ENCODE measurements around the gene ATP5IF1.

ATP5IF1 gene

GRCh38 chr1:28235755-28236655, at the start of gene ATP5IF1:
Gene ATP5IF1 (plus strand): TSS chr1:28236124. CDS start chr1:28236184, 60 bp downstream.
- Histone ChIP-seq H3K27me3 (ENCODE audit: control insufficient read depth in 1 of 2, insufficient read depth in 2 of 2, low read length in 2 of 2) (no peaks in the 10 kb centered on the region), H3K27ac (ENCODE audit: low read depth, low read length) (peak within 1 kb of the TSS; percentile 89), H3K9me3 (ENCODE audit: control insufficient read depth in 1 of 2, low read length in 2 of 2) (no peaks in the 10 kb centered on the region), H3K9ac (ENCODE audit: low read depth in 1 of 2, low read length in 2 of 2) (peak within 1 kb of the TSS; percentile 86 to 99), H3K4me3 (ENCODE audit: low read depth in 1 of 2, low read length in 2 of 2) (peak within 1 kb of the TSS; percentile 82 to 98), H3K4me1 (ENCODE audit: control insufficient read depth in 1 of 2, insufficient read depth in 2 of 2, low read length in 2 of 2) (peaks cover 20 to 35% of the 10 kb centered on the region in 2 donors), H3K36me3 (ENCODE audit: control insufficient read depth in 1 of 2, insufficient read depth in 2 of 2, low read length in 2 of 2) (peaks cover 8 to 12% of the 10 kb centered on the region in 2 donors)

GRCh38 chr1:28190337-28190979, 45.5 kb upstream of the ATP5IF1 start:
- no peaks in the 10 kb centered on the region for H3K36me3 ChIP-seq (ENCODE audit: control insufficient read depth in 1 of 2, insufficient read depth in 2 of 2, low read length in 2 of 2)
- no peak overlapping the region for H3K27ac ChIP-seq (ENCODE audit: low read depth, low read length)
- no peaks in the 10 kb centered on the region for H3K27me3 ChIP-seq (ENCODE audit: control insufficient read depth in 1 of 2, insufficient read depth in 2 of 2, low read length in 2 of 2)
- H3K4me1 ChIP-seq (ENCODE audit: control insufficient read depth in 1 of 2, insufficient read depth in 2 of 2, low read length in 2 of 2): peaks cover 0 to 4% of the 10 kb centered on the region in 2 donors
- no peak overlapping the region for H3K9ac ChIP-seq (ENCODE audit: low read depth in 1 of 2, low read length in 2 of 2)
- no peak overlapping the region for H3K4me3 ChIP-seq (ENCODE audit: low read depth in 1 of 2, low read length in 2 of 2)
- no peaks in the 10 kb centered on the region for H3K9me3 ChIP-seq (ENCODE audit: control insufficient read depth in 1 of 2, low read length in 2 of 2)

DNA sequence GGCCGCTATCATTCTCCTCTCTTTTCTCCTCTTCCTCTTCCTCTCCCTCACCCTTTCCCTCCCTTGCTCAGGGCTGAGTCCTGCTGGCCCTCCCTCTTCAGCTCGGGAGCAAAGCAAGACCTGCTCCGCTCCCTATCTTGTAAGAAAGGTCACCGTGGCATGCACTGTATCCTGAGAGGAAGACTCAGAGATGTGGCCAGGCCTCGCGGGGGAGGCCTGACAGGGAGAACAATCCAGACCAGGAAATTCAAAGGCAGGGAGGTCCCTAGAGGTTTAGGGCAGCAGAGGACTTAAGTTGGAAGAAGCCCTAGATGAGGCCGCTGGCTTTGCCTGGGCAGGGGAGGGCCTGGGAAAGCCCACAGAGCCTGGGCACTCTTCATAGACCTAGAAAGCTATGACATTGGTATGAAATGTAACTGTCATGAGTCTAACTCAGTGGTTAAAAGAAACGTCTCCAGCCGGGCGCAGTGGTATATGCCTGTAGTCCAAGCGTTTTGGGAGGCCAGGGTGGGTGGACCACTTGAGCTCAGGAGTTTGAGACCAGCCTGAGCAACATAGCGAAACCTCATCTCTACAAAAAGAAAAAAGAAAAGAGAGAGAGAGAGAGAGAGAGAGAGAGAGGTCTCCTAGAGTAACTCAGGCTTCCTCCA, 44.8 kb upstream of the ATP5IF1 start:
- peaks cover 0 to 4% of the 10 kb centered on the region in 2 donors for H3K4me1 ChIP-seq (ENCODE audit: control insufficient read depth in 1 of 2, insufficient read depth in 2 of 2, low read length in 2 of 2)
- H3K27ac ChIP-seq (ENCODE audit: low read depth, low read length): no peak overlapping the region
- no peak overlapping the region for H3K4me3 ChIP-seq (ENCODE audit: low read depth in 1 of 2, low read length in 2 of 2)
- H3K9me3 ChIP-seq (ENCODE audit: control insufficient read depth in 1 of 2, low read length in 2 of 2): no peaks in the 10 kb centered on the region
- no peak overlapping the region for H3K9ac ChIP-seq (ENCODE audit: low read depth in 1 of 2, low read length in 2 of 2)
- no peaks in the 10 kb centered on the region for H3K27me3 ChIP-seq (ENCODE audit: control insufficient read depth in 1 of 2, insufficient read depth in 2 of 2, low read length in 2 of 2)
- no peaks in the 10 kb centered on the region for H3K36me3 ChIP-seq (ENCODE audit: control insufficient read depth in 1 of 2, insufficient read depth in 2 of 2, low read length in 2 of 2)

DNA sequence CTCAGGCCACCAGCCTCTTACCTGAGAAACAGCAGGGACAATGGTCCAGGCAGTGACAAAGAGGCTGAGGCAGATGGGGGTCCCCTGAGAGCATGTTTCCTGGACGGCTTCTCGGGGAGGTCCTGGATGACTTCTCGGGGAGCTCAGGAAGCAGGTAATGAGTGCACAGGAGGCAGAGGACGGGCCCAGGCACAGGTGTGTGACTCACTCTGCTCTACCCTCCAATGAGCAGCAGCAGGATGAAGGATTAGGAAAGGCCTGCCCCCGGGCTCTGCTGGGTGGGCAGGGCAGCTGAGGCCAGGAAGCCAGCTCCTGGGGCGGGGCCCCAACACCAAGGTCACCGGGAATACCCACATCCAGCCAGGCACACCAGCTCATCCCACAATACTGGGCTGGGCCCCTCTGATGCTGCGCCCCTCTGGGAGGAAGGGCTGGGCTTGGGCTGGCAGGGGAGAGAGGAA, 42.2 kb upstream of the ATP5IF1 start:
- Histone ChIP-seq H3K4me1 (ENCODE audit: control insufficient read depth in 1 of 2, insufficient read depth in 2 of 2, low read length in 2 of 2) (peaks cover 7 to 14% of the 10 kb centered on the region in 2 donors), H3K9me3 (ENCODE audit: control insufficient read depth in 1 of 2, low read length in 2 of 2) (no peaks in the 10 kb centered on the region), H3K9ac (ENCODE audit: low read depth in 1 of 2, low read length in 2 of 2) (no peak overlapping the region), H3K4me3 (ENCODE audit: low read depth in 1 of 2, low read length in 2 of 2) (no peak overlapping the region), H3K36me3 (ENCODE audit: control insufficient read depth in 1 of 2, insufficient read depth in 2 of 2, low read length in 2 of 2) (peaks cover 3 to 4% of the 10 kb centered on the region in 2 donors), H3K27me3 (ENCODE audit: control insufficient read depth in 1 of 2, insufficient read depth in 2 of 2, low read length in 2 of 2) (no peaks in the 10 kb centered on the region), H3K27ac (ENCODE audit: low read depth, low read length) (no peak overlapping the region)

GRCh38 chr1:28194326-28195035, 41.4 kb upstream of the ATP5IF1 start:
- no peak overlapping the region for H3K27ac ChIP-seq (ENCODE audit: low read depth, low read length)
- no peak overlapping the region for H3K4me3 ChIP-seq (ENCODE audit: low read depth in 1 of 2, low read length in 2 of 2)
- no peaks in the 10 kb centered on the region for H3K27me3 ChIP-seq (ENCODE audit: control insufficient read depth in 1 of 2, insufficient read depth in 2 of 2, low read length in 2 of 2)
- no peaks in the 10 kb centered on the region for H3K9me3 ChIP-seq (ENCODE audit: control insufficient read depth in 1 of 2, low read length in 2 of 2)
- H3K4me1 ChIP-seq (ENCODE audit: control insufficient read depth in 1 of 2, insufficient read depth in 2 of 2, low read length in 2 of 2): peaks cover 15 to 21% of the 10 kb centered on the region in 2 donors
- no peak overlapping the region for H3K9ac ChIP-seq (ENCODE audit: low read depth in 1 of 2, low read length in 2 of 2)
- H3K36me3 ChIP-seq (ENCODE audit: control insufficient read depth in 1 of 2, insufficient read depth in 2 of 2, low read length in 2 of 2): peaks cover 8 to 11% of the 10 kb centered on the region in 2 donors

DNA sequence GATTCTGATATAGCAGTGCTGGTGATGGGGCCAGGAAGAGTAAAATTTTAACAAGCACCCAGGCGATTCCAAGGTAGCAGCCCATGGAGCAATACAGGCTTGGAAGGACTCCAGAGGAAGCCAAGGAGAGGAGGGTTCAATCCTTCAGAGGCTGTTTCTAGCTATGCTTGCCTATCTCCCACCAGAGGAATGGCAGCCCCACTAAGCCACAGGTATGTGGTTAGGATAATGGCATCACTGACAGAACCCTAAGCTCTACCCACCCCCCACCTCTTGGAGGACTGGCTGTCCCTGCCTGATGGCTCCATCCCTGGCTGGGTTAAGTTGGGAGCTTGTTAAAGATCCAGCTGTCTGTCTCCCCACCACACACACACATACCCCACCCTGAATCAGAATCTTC, 40.1 kb upstream of the ATP5IF1 start:
- Histone ChIP-seq H3K9me3 (ENCODE audit: control insufficient read depth in 1 of 2, low read length in 2 of 2) (no peaks in the 10 kb centered on the region), H3K27me3 (ENCODE audit: control insufficient read depth in 1 of 2, insufficient read depth in 2 of 2, low read length in 2 of 2) (no peaks in the 10 kb centered on the region), H3K4me3 (ENCODE audit: low read depth in 1 of 2, low read length in 2 of 2) (no peak overlapping the region), H3K36me3 (ENCODE audit: control insufficient read depth in 1 of 2, insufficient read depth in 2 of 2, low read length in 2 of 2) (peaks cover 12 to 23% of the 10 kb centered on the region in 2 donors), H3K4me1 (ENCODE audit: control insufficient read depth in 1 of 2, insufficient read depth in 2 of 2, low read length in 2 of 2) (peaks cover 22 to 30% of the 10 kb centered on the region in 2 donors), H3K27ac (ENCODE audit: low read depth, low read length) (no peak overlapping the region), H3K9ac (ENCODE audit: low read depth in 1 of 2, low read length in 2 of 2) (no peak overlapping the region)

- Histone ChIP-seq H3K27ac (ENCODE audit: low read depth, low read length) (no peak overlapping the region), H3K9me3 (ENCODE audit: control insufficient read depth in 1 of 2, low read length in 2 of 2) (no peaks in the 10 kb centered on the region), H3K36me3 (ENCODE audit: control insufficient read depth in 1 of 2, insufficient read depth in 2 of 2, low read length in 2 of 2) (peaks cover 15 to 29% of the 10 kb centered on the region in 2 donors), H3K4me1 (ENCODE audit: control insufficient read depth in 1 of 2, insufficient read depth in 2 of 2, low read length in 2 of 2) (peaks cover 22 to 30% of the 10 kb centered on the region in 2 donors), H3K27me3 (ENCODE audit: control insufficient read depth in 1 of 2, insufficient read depth in 2 of 2, low read length in 2 of 2) (no peaks in the 10 kb centered on the region), H3K9ac (ENCODE audit: low read depth in 1 of 2, low read length in 2 of 2) (no peak overlapping the region), H3K4me3 (ENCODE audit: low read depth in 1 of 2, low read length in 2 of 2) (no peak overlapping the region)
These were observed 39.6 kb upstream of the ATP5IF1 start for GRCh38 chr1:28196330-28196729.

GRCh38 chr1:28197682-28198415, 38.1 kb upstream of the ATP5IF1 start:
- Histone ChIP-seq H3K9me3 (ENCODE audit: control insufficient read depth in 1 of 2, low read length in 2 of 2) (no peaks in the 10 kb centered on the region), H3K9ac (ENCODE audit: low read depth in 1 of 2, low read length in 2 of 2) (no peak overlapping the region), H3K4me3 (ENCODE audit: low read depth in 1 of 2, low read length in 2 of 2) (no peak overlapping the region), H3K27ac (ENCODE audit: low read depth, low read length) (no peak overlapping the region), H3K4me1 (ENCODE audit: control insufficient read depth in 1 of 2, insufficient read depth in 2 of 2, low read length in 2 of 2) (peaks cover 22 to 30% of the 10 kb centered on the region in 2 donors), H3K36me3 (ENCODE audit: control insufficient read depth in 1 of 2, insufficient read depth in 2 of 2, low read length in 2 of 2) (peaks cover 17 to 34% of the 10 kb centered on the region in 2 donors), H3K27me3 (ENCODE audit: control insufficient read depth in 1 of 2, insufficient read depth in 2 of 2, low read length in 2 of 2) (no peaks in the 10 kb centered on the region)
